Lower leg skin (tissue), 4 donors: ENCODE results near the gene ANO8. TPM values are rescaled to one million over a fixed set of nuclear protein-coding genes. Genes with fewer than 3 reads are reported as not detected.

Experiments used
- DNase-seq, 2 donors: peaks; one replicate each; pipeline ENCODE4 v3.0.0-alpha.2; 2019; ENCODE audit warnings: low spot score in 2 of 2
- H3K4me3 ChIP-seq: fragments of 200-600 bp; sonication (generic); 2 replicates; pipeline ENCODE4 v1.5.1; 2017; ENCODE audit warnings: mild to moderate bottlenecking, low read depth; ENCODE audit not compliant: poor library complexity, severe bottlenecking
- POLR2A ChIP-seq, 2 donors: fragments of 450-650 bp; IDR thresholded peaks; one replicate each; pipeline ENCODE4 v1.6.1; 2016 to 2017; ENCODE audit warnings: antibody characterized with exemption in 2 of 2, mild to moderate bottlenecking in 1 of 2, moderate library complexity in 1 of 2
- WGBS, 2 donors: methylation state at CpG; one replicate each; pipeline ENCODE4 v1.1.5; 2018; 5-methylcytosine and 5-hydroxymethylcytosine counted together
- intact Hi-C: fragments of 100-400 bp; cut with DNase I; formaldehyde crosslinking; loops from one replicate; pipeline ENCODE4 v1.15.0; 2023; ENCODE audit warnings: low total_unique reads
- total RNA-seq, 4 donors: library from RNA; depleted of rRNA; stranded (reverse); fragments of >200 nt; gene quantifications; one replicate each; pipeline ENCODE4 v1.1.0, GENCODE V29; 2016
- TF ChIP-seq, protein P1 (sequence below), 3 donors: fragments of 450-650 bp; IDR thresholded peaks; one replicate each; pipeline ENCODE4 v1.5.1; 2016; ENCODE audit warnings: antibody characterized with exemption in 3 of 3, mild to moderate bottlenecking in 3 of 3, moderate library complexity in 2 of 3

ANO8 gene
- total RNA-seq, 4 donors from 2014 or later = 31.1 to 56.8 (median 46.9) TPM

DNA sequence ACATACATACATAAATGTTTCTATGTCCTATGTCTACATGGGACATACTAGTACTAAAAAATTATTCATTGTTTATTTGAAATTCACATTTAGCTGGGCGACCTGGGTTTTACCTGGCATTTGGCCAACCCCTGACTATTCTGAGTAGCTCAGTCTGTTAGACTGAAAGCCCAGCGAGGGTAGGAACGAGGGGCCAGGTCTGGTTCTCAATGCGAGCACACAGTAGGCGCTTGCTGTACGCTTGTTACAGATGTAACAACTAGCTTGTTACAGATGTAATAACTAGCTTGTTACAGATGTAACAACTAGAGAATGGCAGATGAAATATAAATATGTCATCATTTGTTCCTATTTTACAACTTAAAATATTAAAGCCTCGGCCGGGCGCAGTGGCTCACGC is 920 bp upstream of the ANO8 start:
- intact Hi-C loops = no loop called here
- no peak overlapping the region for H3K4me3 ChIP-seq
- TF ChIP-seq POLR2A (IDR thresholded peaks at IDR 0.05) = no peak
- TF ChIP-seq, protein P1, sequence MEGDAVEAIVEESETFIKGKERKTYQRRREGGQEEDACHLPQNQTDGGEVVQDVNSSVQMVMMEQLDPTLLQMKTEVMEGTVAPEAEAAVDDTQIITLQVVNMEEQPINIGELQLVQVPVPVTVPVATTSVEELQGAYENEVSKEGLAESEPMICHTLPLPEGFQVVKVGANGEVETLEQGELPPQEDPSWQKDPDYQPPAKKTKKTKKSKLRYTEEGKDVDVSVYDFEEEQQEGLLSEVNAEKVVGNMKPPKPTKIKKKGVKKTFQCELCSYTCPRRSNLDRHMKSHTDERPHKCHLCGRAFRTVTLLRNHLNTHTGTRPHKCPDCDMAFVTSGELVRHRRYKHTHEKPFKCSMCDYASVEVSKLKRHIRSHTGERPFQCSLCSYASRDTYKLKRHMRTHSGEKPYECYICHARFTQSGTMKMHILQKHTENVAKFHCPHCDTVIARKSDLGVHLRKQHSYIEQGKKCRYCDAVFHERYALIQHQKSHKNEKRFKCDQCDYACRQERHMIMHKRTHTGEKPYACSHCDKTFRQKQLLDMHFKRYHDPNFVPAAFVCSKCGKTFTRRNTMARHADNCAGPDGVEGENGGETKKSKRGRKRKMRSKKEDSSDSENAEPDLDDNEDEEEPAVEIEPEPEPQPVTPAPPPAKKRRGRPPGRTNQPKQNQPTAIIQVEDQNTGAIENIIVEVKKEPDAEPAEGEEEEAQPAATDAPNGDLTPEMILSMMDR (IDR thresholded peaks at IDR 0.05) = no peak
- 60 to 63% methylated on average over 10 of the region's 10 CpGs for WGBS, 2 donors
- DNase-seq = no peak

DNA sequence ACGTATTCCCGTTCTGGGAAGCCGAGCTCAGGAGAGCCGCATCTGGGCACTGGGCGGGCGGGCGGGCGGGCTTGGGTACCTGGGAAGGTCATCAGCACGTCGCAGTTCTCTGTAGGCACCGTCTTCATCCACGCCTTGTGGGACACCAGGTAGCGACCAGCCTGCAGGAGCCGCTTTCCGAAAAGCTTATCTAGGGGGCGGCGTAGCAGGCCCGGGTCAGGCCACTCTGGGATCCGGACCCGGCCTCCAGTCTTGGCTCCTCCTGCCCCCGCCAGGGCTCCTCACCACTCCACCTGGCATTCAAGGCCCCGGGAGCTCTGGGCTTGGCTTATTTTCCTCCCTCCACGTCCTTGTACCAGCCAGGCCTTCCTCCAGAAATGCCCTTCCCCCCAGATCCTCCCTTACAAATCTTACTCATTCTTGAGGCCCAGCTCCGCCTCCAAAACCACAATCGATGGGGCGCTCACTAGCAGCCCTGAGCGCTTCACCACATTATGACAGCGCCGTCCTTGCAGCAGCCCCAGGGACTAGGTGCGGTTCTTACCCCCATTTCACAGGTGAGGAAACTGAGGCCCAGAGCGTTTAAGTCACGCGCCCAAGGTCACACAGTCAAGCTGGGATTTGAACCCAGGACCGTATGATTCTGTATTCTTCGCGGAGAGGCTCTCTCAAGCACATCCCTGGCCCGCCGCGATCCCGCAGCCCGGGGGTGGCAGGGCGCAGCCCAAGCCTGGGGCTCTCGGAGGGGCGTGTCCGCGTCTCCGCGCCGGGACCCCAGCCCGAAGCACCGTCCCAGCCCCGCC is 843 bp downstream of the ANO8 start:
- TF ChIP-seq, protein P1 (IDR thresholded peaks at IDR 0.05) = no peak
- no peak for TF ChIP-seq POLR2A (IDR thresholded peaks at IDR 0.05)
- peak overlapping the region; percentile 70 for H3K4me3 ChIP-seq
- intact Hi-C loops = no loop called here
- 21 to 41% methylated on average over 36 to 41 of the region's 52 CpGs for WGBS, 2 donors
- no peak for DNase-seq

DNA sequence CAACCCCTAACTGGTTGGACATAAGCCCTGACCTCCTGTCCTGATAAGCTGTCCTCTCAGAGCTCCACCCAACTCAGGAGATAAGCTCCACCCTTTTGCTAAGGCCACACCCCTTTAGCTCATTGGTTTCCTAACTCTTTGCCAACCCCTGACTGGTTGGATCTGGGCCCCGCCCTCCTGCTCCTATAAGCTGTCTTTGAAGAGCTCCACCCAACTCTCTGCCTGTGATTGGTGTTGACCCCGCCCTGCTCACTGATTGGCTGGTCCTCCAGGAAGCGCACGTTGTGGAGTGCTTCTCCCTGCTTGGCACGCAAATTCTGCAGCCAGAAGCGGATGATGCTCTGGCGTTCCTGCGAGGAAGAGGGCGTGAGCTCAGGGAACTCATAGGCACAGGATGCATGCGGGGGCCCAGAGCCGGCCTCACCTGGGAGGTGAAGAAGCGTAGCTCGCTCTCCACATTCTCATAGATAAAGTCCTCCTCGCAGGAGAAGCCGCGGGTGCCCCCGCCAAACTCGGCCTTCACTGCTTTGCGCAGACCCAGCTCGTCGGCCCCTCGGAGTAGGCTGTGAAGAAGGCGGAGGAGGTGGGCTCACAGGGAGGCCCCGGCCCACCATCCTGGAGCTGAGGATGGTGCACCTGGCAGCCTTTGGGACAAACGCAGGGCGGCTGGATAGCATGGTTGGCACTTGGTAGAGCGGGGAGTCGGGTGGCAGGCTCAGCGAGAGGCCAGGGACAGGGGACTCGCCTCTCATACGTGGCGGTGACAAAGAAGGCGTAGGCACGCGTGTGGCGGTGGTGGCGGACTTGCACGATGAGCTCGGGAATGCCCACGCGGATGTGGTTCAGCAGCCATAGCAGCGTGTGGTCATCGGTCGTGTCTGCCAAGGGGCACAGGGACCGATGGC is 1.7 kb downstream of the ANO8 start:
- intact Hi-C loops = no loop called here
- no peak for DNase-seq
- no peak overlapping the region for H3K4me3 ChIP-seq
- WGBS, 2 donors = 93 to 94% methylated on average over 41 to 45 of the region's 45 CpGs
- TF ChIP-seq POLR2A (IDR thresholded peaks at IDR 0.05) = no peak
- TF ChIP-seq, protein P1 (IDR thresholded peaks at IDR 0.05) = no peak

DNA sequence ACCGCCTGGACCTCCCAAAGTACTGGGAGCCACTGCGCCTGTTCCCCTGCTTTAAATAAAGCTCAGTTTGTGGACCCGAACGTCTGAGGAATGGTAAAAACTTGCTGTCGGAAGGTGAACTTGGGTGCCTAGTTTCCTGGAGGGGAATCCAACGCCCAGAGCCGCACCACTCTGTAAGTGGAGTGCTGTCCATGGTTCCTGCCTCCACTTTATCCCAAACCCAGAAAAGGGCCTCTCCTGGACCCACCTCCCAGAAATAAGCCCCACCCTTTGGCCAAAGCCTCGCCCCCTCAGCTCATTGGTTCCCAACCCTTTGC is 2.3 kb downstream of the ANO8 start:
- intact Hi-C loops = no loop called here
- TF ChIP-seq, protein P1 (IDR thresholded peaks at IDR 0.05) = no peak
- no peak for TF ChIP-seq POLR2A (IDR thresholded peaks at IDR 0.05)
- no peak overlapping the region for H3K4me3 ChIP-seq
- WGBS, 2 donors = 89 to 91% methylated on average over 8 of the region's 8 CpGs
- no peak for DNase-seq

DNA sequence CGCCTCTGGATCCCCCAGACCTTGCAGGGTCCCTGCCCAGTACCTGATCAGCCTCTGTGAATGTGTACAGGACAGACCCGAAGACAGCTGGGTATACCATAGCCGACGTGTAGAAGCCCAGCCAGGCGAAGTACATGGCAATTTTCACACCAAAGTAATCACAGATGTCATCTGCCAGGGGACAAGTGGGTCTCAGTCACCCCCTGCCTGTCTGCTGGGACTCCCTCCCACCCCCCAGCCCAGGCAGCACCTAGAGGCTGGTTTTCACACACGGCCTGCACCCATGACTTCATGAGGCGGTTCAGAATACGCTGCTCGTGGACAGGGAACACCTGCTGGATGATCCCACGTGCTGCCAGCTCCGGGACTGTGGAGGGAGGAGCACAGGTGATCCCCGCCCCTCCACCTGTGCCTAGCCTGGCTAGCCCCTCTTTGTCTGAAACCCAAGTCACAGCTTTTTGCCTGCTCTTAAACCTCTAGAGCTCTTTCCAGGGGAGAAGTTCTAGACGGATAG is 3.6 kb downstream of the ANO8 start:
- 73 to 78% methylated on average over 13 of the region's 13 CpGs for WGBS, 2 donors
- no peak for DNase-seq
- TF ChIP-seq, protein P1 (IDR thresholded peaks at IDR 0.05) = no peak
- TF ChIP-seq POLR2A (IDR thresholded peaks at IDR 0.05) = no peak
- H3K4me3 ChIP-seq = no peak overlapping the region
- intact Hi-C loops = no loop called here
